ENCODE data around the gene SLC6A19. TPM values are rescaled to one million over a fixed set of nuclear protein-coding genes. Genes with fewer than 3 reads are reported as not detected.

SLC6A19 gene
- total and polyA plus RNA-seq, 10 donors = under 0.01 to 0.50 TPM; not detected in 8

DNA sequence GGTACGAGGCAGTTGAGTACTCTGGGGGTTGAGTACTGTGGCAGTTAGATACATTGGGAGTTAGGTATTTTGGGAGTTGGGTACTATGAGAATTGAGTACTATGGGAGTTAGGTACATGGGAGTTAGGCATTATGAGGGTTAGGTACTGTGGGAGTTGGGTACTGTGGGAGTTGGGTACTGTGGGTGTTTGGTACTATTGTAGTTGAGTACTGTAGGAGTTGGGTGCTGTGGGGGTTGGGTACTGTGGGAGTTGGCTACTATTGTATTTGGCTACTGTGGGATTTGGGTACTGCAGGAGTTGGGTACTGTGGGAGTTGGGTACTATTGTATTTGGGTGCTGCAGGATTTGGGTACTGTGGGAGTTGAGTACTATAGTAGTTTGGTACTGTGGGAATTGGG, 4.8 kb upstream of the SLC6A19 start:
- TF ChIP-seq CTCF (IDR thresholded peaks at IDR 0.05 in 8 of 11, conservative IDR thresholded peaks at IDR 0.05 in 3 of 11) = no peak
- TF ChIP-seq POLR2A (IDR thresholded peaks at IDR 0.05) = no peak
- no peak for TF ChIP-seq POLR2AphosphoS5 (IDR thresholded peaks at IDR 0.05)
- H3K4me3 ChIP-seq = no peak overlapping the region
- no peak for DNase-seq
- 61 to 87% (median 72%) methylated on average over 1 of the region's 1 CpG for WGBS, 5 donors
- H3K4me1 ChIP-seq = no peaks in the 10 kb centered on the region
- H3K27me3 ChIP-seq (replicated peaks in 1 of 7) = peaks cover 0 to 72% (median 6%) of the 10 kb centered on the region in 7 donors
- no peaks in the 10 kb centered on the region for H3K9me3 ChIP-seq
- intact Hi-C loops (cut with DNase I; ENCODE audit: low total_unique reads) = no loop called here
- no peak overlapping the region for H3K27ac ChIP-seq
- no peaks in the 10 kb centered on the region for H3K36me3 ChIP-seq

DNA sequence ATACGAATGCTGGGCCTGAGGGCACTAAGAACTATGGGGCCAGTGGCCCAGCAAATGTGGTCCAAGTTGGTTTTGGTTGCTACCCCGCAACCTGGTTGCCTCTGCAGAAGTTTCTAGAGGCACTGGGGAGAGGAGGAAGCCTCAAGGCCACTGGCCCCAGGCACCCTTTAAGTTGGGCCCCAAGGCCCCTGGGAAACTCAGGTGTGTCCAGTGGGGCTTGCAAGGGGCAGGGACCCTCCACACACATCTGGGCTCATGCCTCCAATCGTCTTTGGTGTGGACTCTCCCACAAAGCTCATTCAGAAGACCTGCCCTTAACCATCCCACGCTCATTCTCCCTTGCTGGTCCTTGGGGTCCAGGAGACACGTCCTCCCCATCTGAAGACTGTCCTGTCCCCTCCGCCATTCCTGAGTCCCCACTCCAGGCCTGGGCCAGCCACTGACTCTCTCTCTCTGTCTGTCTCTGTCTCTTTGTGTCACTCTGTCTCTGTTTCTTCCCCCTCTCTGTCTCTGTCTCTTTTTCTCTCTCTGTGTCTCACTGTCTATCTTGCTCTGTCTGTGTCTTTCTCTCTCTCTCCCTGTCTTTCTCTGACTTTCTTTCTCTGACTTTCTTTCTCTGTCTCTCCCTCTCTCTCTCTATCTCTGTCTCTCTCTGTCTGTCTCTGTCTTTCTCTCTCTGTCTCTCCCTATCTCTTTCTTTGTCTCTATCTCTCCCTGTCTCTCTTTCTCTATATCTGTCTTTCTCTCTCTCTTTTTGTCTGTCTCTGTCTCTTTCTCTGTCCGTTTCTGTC, 3.3 kb upstream of the SLC6A19 start:
- 83 to 93% (median 86%) methylated on average over 7 of the region's 7 CpGs for WGBS, 5 donors
- H3K9me3 ChIP-seq = no peaks in the 10 kb centered on the region
- peaks cover 0 to 87% (median 6%) of the 10 kb centered on the region in 7 donors for H3K27me3 ChIP-seq (replicated peaks in 1 of 7)
- TF ChIP-seq POLR2A (IDR thresholded peaks at IDR 0.05) = no peak
- TF ChIP-seq POLR2AphosphoS5 (IDR thresholded peaks at IDR 0.05) = no peak
- no peak for TF ChIP-seq CTCF (IDR thresholded peaks at IDR 0.05 in 8 of 11, conservative IDR thresholded peaks at IDR 0.05 in 3 of 11)
- intact Hi-C loops (cut with DNase I; ENCODE audit: low total_unique reads) = no loop called here
- DNase-seq = no peak
- H3K4me3 ChIP-seq = no peak overlapping the region
- no peaks in the 10 kb centered on the region for H3K36me3 ChIP-seq
- H3K27ac ChIP-seq = no peak overlapping the region
- H3K4me1 ChIP-seq = no peaks in the 10 kb centered on the region

DNA sequence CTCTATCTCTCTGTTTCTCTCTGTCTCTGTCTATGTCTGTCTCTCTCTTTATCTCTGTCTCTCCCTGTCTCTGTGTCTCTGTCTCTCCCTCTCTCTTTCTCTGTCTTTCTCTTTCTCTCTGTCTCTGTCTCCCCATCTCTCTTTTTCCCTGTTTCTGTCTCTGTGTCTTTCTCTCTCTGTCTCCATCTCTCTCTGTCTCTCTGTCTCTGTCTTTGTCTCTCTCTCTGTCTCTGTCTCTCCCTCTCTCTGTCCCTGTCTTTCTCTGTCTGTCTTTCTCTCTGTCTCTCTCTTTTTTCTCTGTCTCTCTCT, 2.1 kb upstream of the SLC6A19 start:
- TF ChIP-seq POLR2AphosphoS5 (IDR thresholded peaks at IDR 0.05) (no peak), CTCF (IDR thresholded peaks at IDR 0.05 in 8 of 11, conservative IDR thresholded peaks at IDR 0.05 in 3 of 11) (no peak), POLR2A (IDR thresholded peaks at IDR 0.05) (no peak)
- Histone ChIP-seq H3K9me3 (no peaks in the 10 kb centered on the region), H3K4me1 (peaks cover 0 to 2% (median 0%) of the 10 kb centered on the region in 6 donors), H3K27ac (no peak overlapping the region), H3K27me3 (replicated peaks in 1 of 7) (peaks cover 0 to 92% (median 6%) of the 10 kb centered on the region in 7 donors), H3K36me3 (no peaks in the 10 kb centered on the region), H3K4me3 (no peak overlapping the region)
- no peak for DNase-seq
- intact Hi-C loops (cut with DNase I; ENCODE audit: low total_unique reads) = no loop called here

- no peak overlapping the region for H3K4me3 ChIP-seq
- H3K4me1 ChIP-seq = peaks cover 0 to 8% (median 0%) of the 10 kb centered on the region in 6 donors
- intact Hi-C loops (cut with DNase I; ENCODE audit: low total_unique reads) = no loop called here
- H3K27me3 ChIP-seq (replicated peaks in 1 of 7) = peaks cover 0 to 94% (median 6%) of the 10 kb centered on the region in 7 donors
- no peaks in the 10 kb centered on the region for H3K9me3 ChIP-seq
- 54 to 66% (median 58%) methylated on average over 24 to 26 of the region's 26 CpGs for WGBS, 5 donors
- no peaks in the 10 kb centered on the region for H3K36me3 ChIP-seq
- no peak overlapping the region for H3K27ac ChIP-seq
- TF ChIP-seq POLR2AphosphoS5 (IDR thresholded peaks at IDR 0.05) (no peak), POLR2A (IDR thresholded peaks at IDR 0.05) (no peak), CTCF (IDR thresholded peaks at IDR 0.05 in 8 of 11, conservative IDR thresholded peaks at IDR 0.05 in 3 of 11) (no peak)
- no peak for DNase-seq
Observed at GRCh38 chr5:1199649-1200494, 1.5 kb upstream of the SLC6A19 start.
